Lower lobe of right lung (tissue), 2 donors: ENCODE results near the gene UHMK1. TPM values are rescaled to one million over a fixed set of nuclear protein-coding genes. Genes with fewer than 3 reads are reported as not detected.
A peak's percentile ranks its signal among the peaks of the same experiment; 100 is the strongest.

Source experiments
- ATAC-seq, 2 donors: fragments of 200-7000 bp; cut with Tn5 transposase; one replicate each; pipeline ENCODE4 v1.9.1; 2020 to 2022; ENCODE audit warnings: mild to moderate bottlenecking in 2 of 2, moderate library complexity in 2 of 2
- DNase-seq: peaks from one replicate; pipeline ENCODE4 v3.0.0-alpha.2; 2020
- H3K27ac ChIP-seq: fragments of 200-600 bp; one replicate; pipeline ENCODE4 v1.8.0; 2022
- H3K27me3 ChIP-seq: fragments of 200-600 bp; one replicate; pipeline ENCODE4 v1.8.0; 2022; ENCODE audit warnings: low read depth
- H3K36me3 ChIP-seq: fragments of 200-600 bp; one replicate; pipeline ENCODE4 v1.8.0; 2022; ENCODE audit warnings: mild to moderate bottlenecking
- H3K4me1 ChIP-seq: fragments of 200-600 bp; one replicate; pipeline ENCODE4 v1.8.0; 2022
- H3K4me3 ChIP-seq: fragments of 200-600 bp; one replicate; pipeline ENCODE4 v1.8.0; 2022; ENCODE audit warnings: mild to moderate bottlenecking
- H3K9me3 ChIP-seq: fragments of 200-600 bp; one replicate; pipeline ENCODE4 v1.8.0; 2022
- intact Hi-C: fragments of 100-400 bp; cut with DNase I; formaldehyde crosslinking; loops from one replicate; pipeline ENCODE4 v1.11.0; 2022
- total RNA-seq: library from RNA; stranded (reverse); fragmentation: NEBNext Ultra II Directional; extraction: Animal tissue kit (Norgen Biotek cat#: 25700); gene quantifications from one replicate; pipeline ENCODE4 v1.2.1, GENCODE V29; 2021
- TF ChIP-seq, protein P1 (sequence below): fragments of 200-600 bp; IDR thresholded peaks from one replicate; pipeline ENCODE4 v1.8.0; 2022; ENCODE audit warnings: antibody characterized with exemption, mild to moderate bottlenecking
- donor health status: DM: no; HTN: yes; CAD: no; lungs with severe emphysema.

UHMK1 gene
- total RNA-seq, 1 donor from 2014 or later = 56.4 TPM

DNA sequence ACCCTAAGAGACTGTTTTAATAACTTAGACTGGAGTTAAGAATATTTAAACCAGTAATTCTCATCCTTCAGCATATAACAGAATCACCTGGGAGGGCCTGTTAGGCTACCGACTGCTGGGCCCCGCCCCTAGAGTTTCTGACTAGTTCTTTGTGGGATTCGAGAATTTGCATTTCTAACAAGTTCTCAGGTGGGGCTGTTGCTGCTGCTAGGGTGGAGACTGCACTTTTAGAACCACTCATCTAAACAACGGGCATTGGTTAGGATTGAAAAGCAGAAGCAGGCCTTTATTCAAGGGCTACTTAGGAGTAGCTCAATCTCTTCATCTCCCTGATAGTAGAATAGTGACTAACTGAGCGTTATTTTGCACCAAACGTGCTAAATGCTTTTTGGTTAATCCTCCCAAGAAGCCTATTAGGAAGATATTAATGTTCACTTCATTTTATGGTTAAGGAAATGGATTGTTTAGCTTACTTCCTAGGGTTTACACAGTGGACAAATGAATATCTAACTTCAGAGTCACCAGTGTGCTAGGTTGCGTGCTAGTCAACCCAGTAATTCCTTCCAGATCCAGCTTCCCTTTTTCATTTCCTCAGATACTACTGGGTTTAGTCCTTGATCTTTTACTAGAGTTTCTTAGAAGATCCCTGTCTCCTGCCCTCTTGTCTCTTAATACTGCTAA lies 32.8 kb downstream of the UHMK1 start:
- intact Hi-C loops = no loop called here
- ATAC-seq = peak in 1 of 2 donors; percentile 42

GRCh38 chr1:162530988-162531319 lies 33.3 kb downstream of the UHMK1 start:
- TF ChIP-seq, protein P1, sequence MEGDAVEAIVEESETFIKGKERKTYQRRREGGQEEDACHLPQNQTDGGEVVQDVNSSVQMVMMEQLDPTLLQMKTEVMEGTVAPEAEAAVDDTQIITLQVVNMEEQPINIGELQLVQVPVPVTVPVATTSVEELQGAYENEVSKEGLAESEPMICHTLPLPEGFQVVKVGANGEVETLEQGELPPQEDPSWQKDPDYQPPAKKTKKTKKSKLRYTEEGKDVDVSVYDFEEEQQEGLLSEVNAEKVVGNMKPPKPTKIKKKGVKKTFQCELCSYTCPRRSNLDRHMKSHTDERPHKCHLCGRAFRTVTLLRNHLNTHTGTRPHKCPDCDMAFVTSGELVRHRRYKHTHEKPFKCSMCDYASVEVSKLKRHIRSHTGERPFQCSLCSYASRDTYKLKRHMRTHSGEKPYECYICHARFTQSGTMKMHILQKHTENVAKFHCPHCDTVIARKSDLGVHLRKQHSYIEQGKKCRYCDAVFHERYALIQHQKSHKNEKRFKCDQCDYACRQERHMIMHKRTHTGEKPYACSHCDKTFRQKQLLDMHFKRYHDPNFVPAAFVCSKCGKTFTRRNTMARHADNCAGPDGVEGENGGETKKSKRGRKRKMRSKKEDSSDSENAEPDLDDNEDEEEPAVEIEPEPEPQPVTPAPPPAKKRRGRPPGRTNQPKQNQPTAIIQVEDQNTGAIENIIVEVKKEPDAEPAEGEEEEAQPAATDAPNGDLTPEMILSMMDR = no peak
- H3K9me3 ChIP-seq = no peaks in the 10 kb centered on the region
- no peak overlapping the region for H3K27ac ChIP-seq
- peaks cover 11% of the 10 kb centered on the region for H3K36me3 ChIP-seq
- ATAC-seq (no peak), DNase-seq (no peak)
- intact Hi-C loops = no loop called here
- H3K4me1 ChIP-seq = peaks cover 12% of the 10 kb centered on the region
- no peak overlapping the region for H3K4me3 ChIP-seq
- H3K27me3 ChIP-seq = no peaks in the 10 kb centered on the region

More for the DNA sequence above, 32.8 kb downstream of the UHMK1 start:
- H3K4me3 ChIP-seq = no peak overlapping the region
- H3K27me3 ChIP-seq = no peaks in the 10 kb centered on the region
- H3K27ac ChIP-seq = no peak overlapping the region
- H3K9me3 ChIP-seq = no peaks in the 10 kb centered on the region
- TF ChIP-seq, protein P1 = no peak
- DNase-seq = no peak
- peaks cover 12% of the 10 kb centered on the region for H3K4me1 ChIP-seq
- peaks cover 16% of the 10 kb centered on the region for H3K36me3 ChIP-seq

DNA sequence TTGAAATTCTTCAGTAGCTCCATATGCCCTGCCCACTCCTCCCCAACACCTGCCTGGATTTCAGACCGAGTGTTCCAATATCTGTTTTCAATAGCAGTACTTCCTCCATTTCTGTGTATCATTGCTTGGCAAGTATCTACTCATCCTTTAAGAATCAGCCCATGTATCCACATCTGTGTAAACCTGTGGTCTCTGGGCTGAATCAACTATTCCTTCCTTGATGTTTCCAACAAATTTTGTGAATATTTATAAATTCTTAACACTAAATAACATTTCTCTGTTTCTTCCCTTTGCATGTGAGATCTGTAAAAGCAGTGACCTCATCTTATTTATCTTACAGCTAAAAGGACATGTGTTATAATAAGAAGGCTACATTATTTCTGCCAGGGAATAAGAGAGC lies 37.9 kb downstream of the UHMK1 start:
- no peaks in the 10 kb centered on the region for H3K27me3 ChIP-seq
- peaks cover 5% of the 10 kb centered on the region for H3K4me1 ChIP-seq
- TF ChIP-seq, protein P1 = no peak
- no peak overlapping the region for H3K4me3 ChIP-seq
- H3K36me3 ChIP-seq = no peaks in the 10 kb centered on the region
- no peak for ATAC-seq
- no peak for DNase-seq
- intact Hi-C loops = no loop called here
- H3K27ac ChIP-seq = no peak overlapping the region
- H3K9me3 ChIP-seq = no peaks in the 10 kb centered on the region

GRCh38 chr1:162536511-162536910 lies 38.9 kb downstream of the UHMK1 start:
- TF ChIP-seq, protein P1 = no peak
- intact Hi-C loops = no loop called here
- Histone ChIP-seq H3K9me3 (no peaks in the 10 kb centered on the region), H3K27me3 (no peaks in the 10 kb centered on the region), H3K4me3 (no peak overlapping the region), H3K36me3 (no peaks in the 10 kb centered on the region), H3K4me1 (no peaks in the 10 kb centered on the region), H3K27ac (no peak overlapping the region)
- ATAC-seq (no peak), DNase-seq (no peak)

DNA sequence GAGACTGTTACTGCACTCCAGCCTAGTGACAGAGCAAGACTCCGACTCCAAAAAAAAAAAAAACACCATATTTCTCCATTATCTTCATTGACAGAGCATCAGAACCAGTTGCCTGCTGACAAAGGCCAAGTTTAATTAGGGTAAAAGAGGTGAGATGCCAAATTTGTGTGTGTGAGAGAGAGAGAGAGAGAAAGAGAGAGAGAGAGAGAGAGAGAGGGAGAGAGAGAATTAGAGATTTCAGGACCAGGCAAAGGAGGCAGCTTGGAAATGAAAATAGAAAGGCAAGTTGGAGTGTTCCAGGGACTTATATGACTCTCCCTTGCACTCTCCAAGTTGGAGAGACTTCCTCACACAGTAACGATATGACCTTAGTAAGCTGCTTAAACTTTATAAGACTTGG lies 39.6 kb downstream of the UHMK1 start:
- ATAC-seq (no peak), DNase-seq (no peak)
- Histone ChIP-seq H3K4me3 (no peak overlapping the region), H3K4me1 (no peaks in the 10 kb centered on the region), H3K9me3 (no peaks in the 10 kb centered on the region), H3K27me3 (no peaks in the 10 kb centered on the region), H3K36me3 (no peaks in the 10 kb centered on the region), H3K27ac (no peak overlapping the region)
- intact Hi-C loops = no loop called here
- TF ChIP-seq, protein P1 = no peak
